Tibial artery (tissue), 4 donors: Measurements from ENCODE around the gene SUN3.
"Not testable (repeated sequence)": the region's sequence is repeated elsewhere in the genome, so short reads cannot be mapped to it uniquely, and the experiment has no call there.

ENCODE experiments used
- DNase-seq, 2 donors: peaks; one replicate each; pipeline ENCODE4 v3.0.0-alpha.2; 2019
- H3K27ac ChIP-seq, 2 donors: fragments of 200-600 bp; sonication (generic) in 1 of 2; 1 replicate in 1 of 2; 2 replicates in 1 of 2; pipeline ENCODE4 v1.5.1; 2018 to 2019; ENCODE audit warnings: mild to moderate bottlenecking in 1 of 2
- H3K27me3 ChIP-seq, 2 donors: fragments of 200-600 bp; sonication (generic) in 1 of 2; one replicate each; pipeline versions ENCODE4 v1.5.1 to v1.6.0; 2016 to 2019
- H3K36me3 ChIP-seq, 3 donors: fragments of 200-600 bp; sonication (generic) in 2 of 3; one replicate each; pipeline ENCODE4 v1.5.1; 2016 to 2019; ENCODE audit warnings: mild to moderate bottlenecking in 2 of 3
- H3K4me1 ChIP-seq, 4 donors: fragments of 200-600 bp; sonication (generic) in 2 of 4; 1 replicate in 3 of 4; 2 replicates in 1 of 4; pipeline ENCODE4 v1.5.1; 2016 to 2019
- H3K4me3 ChIP-seq, 2 donors: fragments of 200-600 bp; sonication (generic) in 1 of 2; 1 replicate in 1 of 2; 2 replicates in 1 of 2; pipeline ENCODE4 v1.5.1; 2018 to 2019; ENCODE audit warnings: mild to moderate bottlenecking in 2 of 2
- H3K9me3 ChIP-seq, 3 donors: fragments of 200-600 bp; sonication (generic) in 1 of 3; one replicate each; pipeline ENCODE4 v1.5.1; 2016 to 2019
- CTCF ChIP-seq, 2 experiments: fragments of 200-600 bp in 1 of 2; fragments of 450-650 bp in 1 of 2; IDR thresholded peaks; one replicate each; pipeline ENCODE4 v1.5.1; 2017 to 2019; ENCODE audit warnings: antibody characterized with exemption in 2 of 2, mild to moderate bottlenecking in 1 of 2, moderate library complexity in 1 of 2
- intact Hi-C: fragments of 100-400 bp; cut with DNase I; formaldehyde crosslinking; loops from one replicate; pipeline ENCODE4 v1.15.0; 2023; ENCODE audit warnings: low total_unique reads

Gene SUN3

DNA sequence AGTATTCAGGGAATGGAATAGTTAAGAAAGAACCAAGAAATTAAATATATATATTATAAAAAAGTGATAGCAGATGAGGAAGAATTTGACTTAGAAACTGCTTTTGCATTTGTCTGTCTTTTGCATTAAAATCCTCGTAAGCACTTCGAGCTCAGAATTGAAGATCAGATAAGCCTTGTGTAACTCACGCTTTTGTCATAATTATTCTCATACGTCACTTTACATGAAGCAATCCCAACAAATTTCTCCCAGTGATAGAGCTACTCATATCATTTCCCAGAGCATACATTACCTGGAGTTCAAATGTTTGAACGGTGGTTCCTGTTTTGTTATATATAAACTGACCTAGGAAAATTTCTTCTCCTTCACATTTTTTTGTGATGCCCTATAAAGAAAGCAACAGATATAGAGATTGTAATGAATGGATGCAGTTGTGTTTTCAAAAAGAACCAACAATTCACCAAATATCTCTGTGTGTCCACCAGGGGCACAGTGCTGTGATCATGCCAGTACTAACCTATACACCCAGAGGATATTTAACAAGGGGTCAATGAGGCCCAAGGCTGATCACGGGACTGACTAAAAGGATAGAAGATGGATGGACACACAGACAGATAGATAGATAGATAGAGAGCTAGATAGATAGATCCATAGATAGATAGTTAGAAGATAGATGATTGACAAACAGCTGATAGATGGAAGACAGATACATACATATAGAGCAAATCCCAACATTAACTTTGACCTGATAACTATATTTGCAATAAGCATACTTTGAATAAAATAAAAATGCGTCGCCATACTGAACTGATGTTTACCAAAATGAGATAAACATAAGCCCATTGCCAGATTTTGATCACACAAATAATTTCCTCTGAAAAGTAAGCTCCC, 40.2 kb downstream of the SUN3 start:
- Histone ChIP-seq H3K27ac (no peak overlapping the region), H3K4me1 (peaks cover 0 to 6% (median 0%) of the 10 kb centered on the region in 4 donors), H3K4me3 (no peak overlapping the region), H3K36me3 (no peaks in the 10 kb centered on the region), H3K27me3 (no peaks in the 10 kb centered on the region), H3K9me3 (no peaks in the 10 kb centered on the region)
- intact Hi-C loops = no loop called here
- DNase-seq = no peak
- TF ChIP-seq CTCF (IDR thresholded peaks at IDR 0.05) = no peak

- no peak for TF ChIP-seq CTCF (IDR thresholded peaks at IDR 0.05)
- intact Hi-C loops = no loop called here
- DNase-seq = no peak
Measured at GRCh38 chr7:47982610-47983009, 46.3 kb downstream of the SUN3 start.

DNA sequence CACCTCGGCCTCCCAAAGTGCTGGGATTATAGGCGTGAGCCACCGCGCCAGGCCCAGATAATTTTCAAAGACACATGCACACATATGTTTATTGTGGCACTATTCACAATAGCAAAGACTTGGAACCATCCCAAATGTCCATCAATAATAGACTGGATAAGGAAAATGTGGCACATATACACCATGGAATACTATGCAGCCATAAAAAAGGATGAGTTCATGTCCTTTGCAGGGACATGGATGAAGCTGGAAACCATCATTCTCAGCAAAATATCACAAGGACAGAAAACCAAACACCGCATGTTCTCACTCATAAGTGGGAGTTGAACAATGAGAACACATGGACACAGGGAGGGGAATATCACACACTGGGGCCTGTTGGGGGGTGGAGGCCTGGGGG, 48.3 kb downstream of the SUN3 start:
- Histone ChIP-seq H3K4me1 (peaks cover 6 to 18% (median 11%) of the 10 kb centered on the region in 4 donors), H3K36me3 (peaks cover 23 to 26% (median 25%) of the 10 kb centered on the region in 3 donors)
- H3K27me3 ChIP-seq, DNase-seq, intact Hi-C loops, H3K27ac ChIP-seq, H3K9me3 ChIP-seq, H3K4me3 ChIP-seq: not testable (repeated sequence)

More at GRCh38 chr7:47982610-47983009, 46.3 kb downstream of the SUN3 start:
- Histone ChIP-seq H3K4me3 (no peak overlapping the region), H3K9me3 (no peaks in the 10 kb centered on the region), H3K36me3 (peaks cover 3 to 6% (median 5%) of the 10 kb centered on the region in 3 donors), H3K27ac (no peak overlapping the region), H3K27me3 (no peaks in the 10 kb centered on the region), H3K4me1 (peaks cover 6 to 12% (median 10%) of the 10 kb centered on the region in 4 donors)

- H3K9me3 ChIP-seq = no peaks in the 10 kb centered on the region
- intact Hi-C loops = no loop called here
- peaks cover 31 to 34% (median 33%) of the 10 kb centered on the region in 3 donors for H3K36me3 ChIP-seq
- no peak for TF ChIP-seq CTCF (IDR thresholded peaks at IDR 0.05)
- H3K4me3 ChIP-seq = peak overlapping the region; percentile 81 to 87
- no peaks in the 10 kb centered on the region for H3K27me3 ChIP-seq
- peaks cover 6 to 18% (median 11%) of the 10 kb centered on the region in 4 donors for H3K4me1 ChIP-seq
- H3K27ac ChIP-seq = peak overlapping the region; percentile 90 to 94
- DNase-seq = no peak
Measured at GRCh38 chr7:47979832-47980181, 49.1 kb downstream of the SUN3 start.

GRCh38 chr7:47979145-47979831, 49.6 kb downstream of the SUN3 start, which contains the start of gene HUS1:
Gene HUS1 (minus strand): TSS chr7:47979615. CDS start chr7:47979519, 96 bp downstream.
- peaks cover 6 to 18% (median 11%) of the 10 kb centered on the region in 4 donors for H3K4me1 ChIP-seq
- H3K36me3 ChIP-seq = peaks cover 37 to 39% (median 38%) of the 10 kb centered on the region in 3 donors
- H3K27me3 ChIP-seq = no peaks in the 10 kb centered on the region
- no peaks in the 10 kb centered on the region for H3K9me3 ChIP-seq
- no peak for TF ChIP-seq CTCF (IDR thresholded peaks at IDR 0.05)
- DNase-seq = peak; percentile 91 to 94
- peak within 1 kb of the TSS; percentile 90 to 94 for H3K27ac ChIP-seq
- H3K4me3 ChIP-seq = peak within 1 kb of the TSS; percentile 81 to 87
- intact Hi-C loops = no loop called here

- DNase-seq = no peak
- H3K27me3 ChIP-seq = no peaks in the 10 kb centered on the region
- intact Hi-C loops = no loop called here
- H3K27ac ChIP-seq = peak overlapping the region; percentile 90 to 94
- no peaks in the 10 kb centered on the region for H3K9me3 ChIP-seq
- peak overlapping the region; percentile 81 to 87 for H3K4me3 ChIP-seq
- peaks cover 6 to 18% (median 11%) of the 10 kb centered on the region in 4 donors for H3K4me1 ChIP-seq
- peaks cover 42 to 45% (median 43%) of the 10 kb centered on the region in 3 donors for H3K36me3 ChIP-seq
- TF ChIP-seq CTCF (IDR thresholded peaks at IDR 0.05) = no peak
Measured at GRCh38 chr7:47978790-47979144, 50.1 kb downstream of the SUN3 start.
